ENCODE measurements around the gene PGGHG.

GRCh38 chr11:249062-249461 is 39.9 kb upstream of the PGGHG start:
- no peak for TF ChIP-seq SUZ12 (IDR thresholded peaks at IDR 0.05; ENCODE audit: unreplicated experiment)
- TF ChIP-seq CREB1 (IDR thresholded peaks at IDR 0.05; ENCODE audit: low read depth) = no peak
- TF ChIP-seq IRF3 (IDR thresholded peaks at IDR 0.05) = no peak
- TF ChIP-seq ZBTB40 (IDR thresholded peaks at IDR 0.05; ENCODE audit: borderline replicate concordance) = no peak
- TF ChIP-seq NKRF (conservative IDR thresholded peaks at IDR 0.05) = no peak
- TF ChIP-seq CREM (IDR thresholded peaks at IDR 0.05; ENCODE audit: low read depth) = no peak
- TF ChIP-seq HDGF (IDR thresholded peaks at IDR 0.05) = no peak
- TF ChIP-seq CTCF (IDR thresholded peaks at IDR 0.05 in 2 of 3, conservative IDR thresholded peaks at IDR 0.05 in 1 of 3; ENCODE audit: control insufficient read depth in 2 of 3, extremely low read depth in 1 of 3, insufficient read depth in 1 of 3, low read depth in 3 of 3, low read length in 3 of 3) = no peak
- TF ChIP-seq EP300 (IDR thresholded peaks at IDR 0.05; ENCODE audit: borderline replicate concordance in 1 of 2, control insufficient read depth in 1 of 2, low read depth in 2 of 2, low read length in 2 of 2) = no peak
- TF ChIP-seq TAF1 (IDR thresholded peaks at IDR 0.05; ENCODE audit: borderline replicate concordance, low read depth, low read length) = no peak
- no peak for TF ChIP-seq EGR1 (IDR thresholded peaks at IDR 0.05; ENCODE audit: borderline replicate concordance in 1 of 2, low read depth in 2 of 2, low read length in 2 of 2)
- TF ChIP-seq EZH2 (IDR thresholded peaks at IDR 0.05; ENCODE audit: borderline replicate concordance, control insufficient read depth, low read depth, low read length) = no peak
- TF ChIP-seq POLR2AphosphoS5 (IDR thresholded peaks at IDR 0.05; ENCODE audit: low read length) = no peak

Measured in GM12878 (cell line).